ENCODE measurements around the gene CACNA1E. TPM values are rescaled to one million over a fixed set of nuclear protein-coding genes. Genes with fewer than 3 reads are reported as not detected.

Gene CACNA1E
- total RNA-seq, 1 donor from 2014 or later: 0.06 TPM

DNA sequence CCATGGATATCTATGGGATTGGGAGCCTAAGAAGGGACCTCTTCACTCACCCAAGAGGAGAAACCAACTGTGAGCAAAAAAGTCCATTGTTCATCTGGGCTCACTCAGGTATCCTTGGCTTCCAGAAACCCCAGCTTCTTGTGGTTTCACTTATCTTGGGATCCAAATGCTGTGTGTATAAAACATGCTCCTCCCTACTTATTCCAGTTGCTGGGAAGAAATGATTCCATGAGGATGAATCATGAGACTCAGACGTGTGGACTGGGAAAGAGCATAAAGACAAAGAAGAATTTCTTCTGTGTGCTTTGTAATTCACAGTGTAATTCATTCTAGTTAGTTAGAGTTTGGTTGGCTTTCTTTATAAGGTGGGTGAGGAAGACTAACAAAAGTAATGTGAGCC, 294.5 kb downstream of the CACNA1E start:
- ATAC-seq (no peak), DNase-seq (no peak)
- Histone ChIP-seq H3K4me1 (no peaks in the 10 kb centered on the region), H3K27ac (no peak overlapping the region), H3K27me3 (no peaks in the 10 kb centered on the region), H3K4me3 (no peak overlapping the region), H3K9me3 (no peaks in the 10 kb centered on the region), H3K36me3 (no peaks in the 10 kb centered on the region)
- intact Hi-C loops (cut with DNase I): no loop called here
- TF ChIP-seq, protein P1, sequence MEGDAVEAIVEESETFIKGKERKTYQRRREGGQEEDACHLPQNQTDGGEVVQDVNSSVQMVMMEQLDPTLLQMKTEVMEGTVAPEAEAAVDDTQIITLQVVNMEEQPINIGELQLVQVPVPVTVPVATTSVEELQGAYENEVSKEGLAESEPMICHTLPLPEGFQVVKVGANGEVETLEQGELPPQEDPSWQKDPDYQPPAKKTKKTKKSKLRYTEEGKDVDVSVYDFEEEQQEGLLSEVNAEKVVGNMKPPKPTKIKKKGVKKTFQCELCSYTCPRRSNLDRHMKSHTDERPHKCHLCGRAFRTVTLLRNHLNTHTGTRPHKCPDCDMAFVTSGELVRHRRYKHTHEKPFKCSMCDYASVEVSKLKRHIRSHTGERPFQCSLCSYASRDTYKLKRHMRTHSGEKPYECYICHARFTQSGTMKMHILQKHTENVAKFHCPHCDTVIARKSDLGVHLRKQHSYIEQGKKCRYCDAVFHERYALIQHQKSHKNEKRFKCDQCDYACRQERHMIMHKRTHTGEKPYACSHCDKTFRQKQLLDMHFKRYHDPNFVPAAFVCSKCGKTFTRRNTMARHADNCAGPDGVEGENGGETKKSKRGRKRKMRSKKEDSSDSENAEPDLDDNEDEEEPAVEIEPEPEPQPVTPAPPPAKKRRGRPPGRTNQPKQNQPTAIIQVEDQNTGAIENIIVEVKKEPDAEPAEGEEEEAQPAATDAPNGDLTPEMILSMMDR (IDR thresholded peaks at IDR 0.05): no peak

DNA sequence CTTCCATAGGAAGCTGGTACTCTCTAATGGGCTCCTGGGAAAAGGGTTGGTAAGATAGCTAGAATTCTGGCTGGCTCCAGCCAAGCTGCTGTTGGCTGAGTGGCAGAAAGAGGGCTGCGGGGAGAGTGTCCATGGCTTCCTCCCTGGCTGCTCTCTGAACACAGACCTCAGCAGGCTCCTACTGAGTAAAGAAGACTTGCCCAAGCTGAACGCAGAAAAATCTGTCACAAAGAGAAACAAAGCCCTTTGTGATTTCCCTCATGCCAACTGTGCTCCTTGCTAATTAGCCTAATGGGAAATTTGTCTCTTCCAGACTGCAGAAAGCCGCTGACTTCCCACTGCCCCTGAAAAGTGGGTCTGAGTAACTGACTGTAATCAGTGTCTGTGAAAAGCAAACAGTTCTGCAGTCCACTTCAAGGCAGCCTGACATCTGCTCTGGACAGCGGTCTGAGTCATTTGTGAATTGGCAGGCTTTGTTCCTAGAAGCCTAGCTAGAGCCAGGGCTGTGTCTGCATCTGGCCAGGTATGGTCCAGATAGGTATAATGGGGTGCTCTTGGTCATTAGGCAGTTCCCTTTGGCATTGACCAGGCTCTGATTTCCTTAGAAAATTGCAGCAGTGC, 295.4 kb downstream of the CACNA1E start:
- Histone ChIP-seq H3K27me3 (no peaks in the 10 kb centered on the region), H3K27ac (no peak overlapping the region), H3K36me3 (no peaks in the 10 kb centered on the region), H3K9me3 (no peaks in the 10 kb centered on the region), H3K4me3 (no peak overlapping the region), H3K4me1 (no peaks in the 10 kb centered on the region)
- ATAC-seq: peak; percentile 15
- TF ChIP-seq, protein P1 (IDR thresholded peaks at IDR 0.05): no peak
- DNase-seq: no peak
- intact Hi-C loops (cut with DNase I): no loop called here

DNA sequence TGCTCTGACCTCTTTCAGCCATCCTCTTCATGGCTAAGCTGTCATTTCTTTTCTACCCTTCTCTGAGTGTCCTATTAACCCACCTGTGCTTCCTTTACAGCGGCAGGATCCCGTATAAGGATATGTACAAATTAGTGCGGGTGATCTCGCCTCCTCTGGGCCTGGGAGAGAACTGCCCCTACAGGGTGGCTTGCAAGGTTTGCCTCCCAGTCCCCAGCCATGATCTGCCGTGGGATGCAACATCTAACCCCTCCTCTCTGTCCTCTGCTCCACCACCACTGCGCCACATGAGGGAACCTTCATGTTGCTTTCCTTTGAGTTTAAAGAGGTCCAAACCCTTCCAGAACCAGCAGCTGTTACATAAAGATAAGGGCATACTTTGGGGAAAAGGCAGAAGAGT, 296.0 kb downstream of the CACNA1E start:
- Histone ChIP-seq H3K4me3 (no peak overlapping the region), H3K27me3 (no peaks in the 10 kb centered on the region), H3K36me3 (no peaks in the 10 kb centered on the region), H3K4me1 (no peaks in the 10 kb centered on the region), H3K27ac (no peak overlapping the region), H3K9me3 (no peaks in the 10 kb centered on the region)
- TF ChIP-seq, protein P1 (IDR thresholded peaks at IDR 0.05): no peak
- DNase-seq (no peak), ATAC-seq (no peak)
- intact Hi-C loops (cut with DNase I): no loop called here

DNA sequence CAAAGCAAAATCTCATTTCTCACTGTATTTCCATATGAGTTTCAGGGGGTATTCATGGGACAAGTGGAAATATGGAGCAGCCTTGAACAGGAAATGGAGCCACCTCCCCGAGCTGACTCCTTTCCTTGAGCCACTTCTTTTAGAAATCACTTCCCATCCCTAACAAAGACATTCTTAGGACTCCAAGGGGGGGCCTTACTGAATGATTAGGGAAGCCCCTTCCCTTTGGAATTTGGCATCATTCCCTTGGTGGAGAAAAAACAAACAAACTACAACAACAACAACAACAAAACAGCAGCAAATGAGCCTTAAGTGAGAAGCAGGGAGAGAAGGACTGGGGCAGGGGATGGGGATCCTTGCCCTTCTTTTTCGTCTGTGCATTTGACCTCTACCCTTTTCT, 299.9 kb downstream of the CACNA1E start:
- TF ChIP-seq, protein P1 (IDR thresholded peaks at IDR 0.05): no peak
- Histone ChIP-seq H3K4me1 (no peaks in the 10 kb centered on the region), H3K4me3 (no peak overlapping the region), H3K9me3 (no peaks in the 10 kb centered on the region), H3K36me3 (no peaks in the 10 kb centered on the region), H3K27me3 (no peaks in the 10 kb centered on the region), H3K27ac (no peak overlapping the region)
- intact Hi-C loops (cut with DNase I): no loop called here
- ATAC-seq: no peak
- no peak for DNase-seq

DNA sequence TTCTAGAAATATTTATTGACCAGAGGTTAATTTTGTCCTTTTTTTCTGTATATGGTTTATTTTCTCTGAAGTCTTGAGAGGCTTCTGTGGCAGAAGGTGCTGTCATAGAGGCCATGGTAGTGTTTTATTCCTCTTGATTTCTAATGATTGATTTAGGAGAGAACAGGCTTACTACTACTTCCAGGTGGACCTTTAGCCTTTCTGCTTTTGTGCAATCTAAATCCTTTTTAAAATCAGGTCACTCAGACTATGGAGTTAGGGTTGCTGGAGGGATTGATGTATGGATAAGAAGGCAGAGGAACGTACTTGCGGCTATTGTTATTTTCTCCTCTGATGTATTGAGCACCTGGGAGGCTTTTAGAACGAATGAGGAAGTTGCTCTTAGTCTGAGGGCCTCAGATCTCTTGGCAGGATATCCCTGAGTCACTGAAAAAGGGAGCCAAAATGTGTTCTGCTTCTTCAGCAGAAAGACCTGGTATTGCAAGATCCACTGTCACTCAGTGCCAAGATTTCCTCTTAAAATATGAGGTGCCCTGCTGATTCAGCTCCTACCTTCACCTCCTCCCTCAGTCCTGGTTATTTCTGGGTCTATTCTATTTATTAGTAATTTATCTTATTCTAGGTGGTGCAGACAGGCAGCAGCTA, 300.8 kb downstream of the CACNA1E start:
- ATAC-seq (no peak), DNase-seq (no peak)
- H3K27me3 ChIP-seq: no peaks in the 10 kb centered on the region
- TF ChIP-seq, protein P1 (IDR thresholded peaks at IDR 0.05): no peak
- H3K4me3 ChIP-seq: no peak overlapping the region
- intact Hi-C loops (cut with DNase I): no loop called here
- no peaks in the 10 kb centered on the region for H3K36me3 ChIP-seq
- no peak overlapping the region for H3K27ac ChIP-seq
- no peaks in the 10 kb centered on the region for H3K9me3 ChIP-seq
- H3K4me1 ChIP-seq: no peaks in the 10 kb centered on the region
